Astrocyte of the cerebellum (primary cell): ENCODE results near the gene THEMIS.
"Not testable (repeated sequence)": the region's sequence is repeated elsewhere in the genome, so short reads cannot be mapped to it uniquely, and the experiment has no call there.

ENCODE experiments used
- DNase-seq: peaks from one replicate; pipeline ENCODE4 v3.0.0-alpha.2; 2011; ENCODE audit warnings: low read depth
- H3K4me3 ChIP-seq: 2 replicates; pipeline ENCODE4 v1.5.1; 2011; ENCODE audit warnings: mild to moderate bottlenecking, low read depth, low read length, moderate library complexity
- in situ Hi-C: cut with HindIII; loops from 2 replicates; pipeline ENCODE4 v1.10.0; 2017; ENCODE audit warnings: low sequenced_read_pairs
- TF ChIP-seq, protein P1 (sequence below): IDR thresholded peaks from 2 replicates; pipeline ENCODE4 v1.5.1; 2012; ENCODE audit warnings: low read length, low read depth, moderate library complexity, mild to moderate bottlenecking; ENCODE audit errors: missing control alignments

Gene THEMIS

DNA sequence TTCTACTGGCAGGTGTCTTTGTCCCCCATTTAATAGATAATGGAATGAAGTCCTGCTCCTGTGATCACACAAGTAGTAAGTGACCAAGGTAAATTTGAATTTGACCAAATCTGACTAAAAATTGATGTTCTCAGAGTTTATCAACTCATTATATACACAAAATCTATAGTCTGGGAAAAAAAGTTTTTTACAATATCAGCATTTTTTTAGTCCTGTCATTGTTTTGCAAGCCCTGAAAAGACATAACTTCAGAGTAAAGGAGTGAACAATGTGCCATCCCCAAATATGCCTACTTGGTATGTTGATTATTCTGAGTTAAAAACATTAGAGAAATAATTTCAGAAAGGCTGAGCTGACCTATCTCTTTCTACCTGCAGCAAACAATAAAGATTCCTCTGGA is 209.7 kb downstream of the THEMIS start:
- no peak for DNase-seq
- TF ChIP-seq, protein P1, sequence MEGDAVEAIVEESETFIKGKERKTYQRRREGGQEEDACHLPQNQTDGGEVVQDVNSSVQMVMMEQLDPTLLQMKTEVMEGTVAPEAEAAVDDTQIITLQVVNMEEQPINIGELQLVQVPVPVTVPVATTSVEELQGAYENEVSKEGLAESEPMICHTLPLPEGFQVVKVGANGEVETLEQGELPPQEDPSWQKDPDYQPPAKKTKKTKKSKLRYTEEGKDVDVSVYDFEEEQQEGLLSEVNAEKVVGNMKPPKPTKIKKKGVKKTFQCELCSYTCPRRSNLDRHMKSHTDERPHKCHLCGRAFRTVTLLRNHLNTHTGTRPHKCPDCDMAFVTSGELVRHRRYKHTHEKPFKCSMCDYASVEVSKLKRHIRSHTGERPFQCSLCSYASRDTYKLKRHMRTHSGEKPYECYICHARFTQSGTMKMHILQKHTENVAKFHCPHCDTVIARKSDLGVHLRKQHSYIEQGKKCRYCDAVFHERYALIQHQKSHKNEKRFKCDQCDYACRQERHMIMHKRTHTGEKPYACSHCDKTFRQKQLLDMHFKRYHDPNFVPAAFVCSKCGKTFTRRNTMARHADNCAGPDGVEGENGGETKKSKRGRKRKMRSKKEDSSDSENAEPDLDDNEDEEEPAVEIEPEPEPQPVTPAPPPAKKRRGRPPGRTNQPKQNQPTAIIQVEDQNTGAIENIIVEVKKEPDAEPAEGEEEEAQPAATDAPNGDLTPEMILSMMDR, result no peak
- in situ Hi-C loops, result no loop called here
- H3K4me3 ChIP-seq, result no peak overlapping the region

DNA sequence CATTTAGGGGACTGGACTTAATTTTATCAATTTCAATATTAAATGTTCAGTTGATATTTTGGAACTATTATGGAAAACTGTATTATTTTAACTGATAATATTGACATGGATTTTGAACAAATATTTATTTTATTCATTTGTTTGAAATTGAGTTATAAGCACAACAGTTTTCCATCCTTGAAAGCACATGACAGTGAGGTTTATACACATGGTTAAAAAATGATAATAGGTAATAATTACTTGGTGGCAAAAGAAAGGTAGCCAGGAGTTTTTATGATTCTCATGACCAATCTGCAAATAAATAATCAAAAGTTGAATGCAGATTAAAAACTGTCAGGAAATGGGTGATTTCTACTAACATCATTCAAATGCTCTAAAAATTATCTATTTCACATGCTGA is 210.3 kb downstream of the THEMIS start:
- TF ChIP-seq, protein P1, result no peak
- H3K4me3 ChIP-seq, result no peak overlapping the region
- in situ Hi-C loops, result no loop called here
- DNase-seq, result no peak

DNA sequence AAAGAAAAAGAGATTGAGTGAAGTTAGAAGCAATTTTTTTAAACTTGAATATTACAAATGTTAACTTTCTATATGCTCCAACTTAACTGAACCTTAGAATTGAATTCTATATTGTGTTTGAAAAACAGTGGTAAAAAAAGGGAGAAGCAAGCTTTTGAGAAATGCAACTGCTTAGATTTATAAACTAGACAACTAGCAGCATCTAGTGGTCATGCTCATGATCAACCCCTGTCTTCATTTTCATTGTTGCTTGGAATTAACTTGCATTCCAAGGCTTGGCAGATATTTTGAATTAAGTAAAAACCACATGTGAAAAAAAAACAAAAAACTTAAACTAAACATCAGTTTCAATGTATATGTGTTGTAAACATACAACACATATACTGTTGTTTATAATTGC is 210.8 kb downstream of the THEMIS start:
- no peak overlapping the region for H3K4me3 ChIP-seq
- DNase-seq, result peak; percentile 4
- TF ChIP-seq, protein P1, result peak; percentile 82
- in situ Hi-C loops, result no loop called here

DNA sequence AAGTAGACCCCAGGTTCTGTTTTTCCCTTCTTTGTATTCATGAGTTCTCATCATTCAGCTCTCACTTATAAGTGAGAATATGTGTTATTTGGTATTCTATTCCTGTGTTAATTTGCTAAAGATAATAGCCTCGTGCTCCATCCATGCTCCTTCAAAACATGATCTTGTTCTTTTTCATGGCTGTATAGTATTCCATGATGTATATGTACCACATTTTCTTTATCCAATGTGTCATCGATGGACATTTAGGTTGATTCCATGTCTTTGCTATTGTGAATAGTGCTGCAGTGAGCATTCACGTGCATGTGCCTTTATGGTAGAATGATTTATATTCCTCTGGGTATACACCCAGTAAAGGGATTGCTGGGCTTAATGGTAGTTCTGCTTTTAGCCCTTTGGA is 213.4 kb downstream of the THEMIS start:
- H3K4me3 ChIP-seq, in situ Hi-C loops, DNase-seq: not testable (repeated sequence)

DNA sequence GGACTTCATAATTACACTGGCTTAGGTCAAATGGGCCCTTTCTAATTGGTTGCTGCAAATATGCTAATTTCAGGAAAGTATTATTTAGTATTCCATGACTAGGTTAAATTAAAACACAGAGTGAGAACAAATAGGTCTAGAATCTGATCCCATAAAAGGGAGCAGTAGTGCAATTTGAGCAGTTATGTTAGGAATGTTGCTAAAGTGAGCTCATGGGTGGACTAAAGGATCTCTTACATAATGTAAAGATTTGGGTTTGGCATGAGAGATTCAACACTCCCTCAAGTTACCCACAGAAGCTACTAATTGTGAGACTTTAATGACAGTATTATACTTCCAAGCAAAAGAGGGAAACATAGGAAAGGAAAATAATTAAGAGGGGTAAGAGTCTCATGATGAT is 214.8 kb downstream of the THEMIS start:
- in situ Hi-C loops, result no loop called here
- DNase-seq, result no peak
- TF ChIP-seq, protein P1, result no peak
- no peak overlapping the region for H3K4me3 ChIP-seq

DNA sequence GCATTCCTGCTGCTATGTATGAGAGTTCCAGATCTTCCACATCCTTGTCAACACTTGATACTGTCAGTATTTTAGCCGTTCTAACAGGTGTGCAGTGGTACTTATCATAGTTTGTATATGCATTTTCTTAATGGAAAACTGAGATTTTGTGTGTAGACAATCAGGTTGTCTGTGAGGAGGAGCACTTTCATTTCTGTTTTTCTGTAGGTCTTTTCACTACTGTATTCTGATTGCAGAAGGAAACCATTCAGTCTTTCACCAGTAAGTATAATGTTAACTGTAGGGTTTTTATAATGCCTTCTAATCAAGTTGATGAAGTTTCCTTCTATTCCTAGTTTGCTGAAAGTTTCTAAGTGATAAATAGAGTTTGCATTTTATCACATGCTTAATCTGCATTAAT is 216.4 kb downstream of the THEMIS start:
- in situ Hi-C loops, result no loop called here
- DNase-seq, result no peak
- TF ChIP-seq, protein P1, result no peak
- H3K4me3 ChIP-seq, result no peak overlapping the region
